Measurements from ENCODE around the gene NBAS. TPM values are rescaled to one million over a fixed set of nuclear protein-coding genes. Genes with fewer than 3 reads are reported as not detected.

NBAS gene
- total RNA-seq, 1 experiment from 2014 or later = 32.5 TPM

GRCh38 chr2:15554525-15555218 lies 6.5 kb downstream of the NBAS start:
- Histone ChIP-seq H2AFZ (ENCODE audit: low read length) (no peak overlapping the region), H3K79me1 (ENCODE audit: insufficient read depth, low read depth, low read length, poor library complexity, severe bottlenecking) (peaks cover 2% of the 10 kb centered on the region), H3K56ac (ENCODE audit: insufficient read length, low read depth, low read length) (no peak overlapping the region), H3K4ac (ENCODE audit: low read depth, low read length) (no peak overlapping the region), H3K4me1 (ENCODE audit: insufficient read depth, low read length) (no peaks in the 10 kb centered on the region), H3K4me2 (ENCODE audit: insufficient read depth, insufficient read length, low read length) (no peak overlapping the region), H2BK5ac (ENCODE audit: insufficient read length, low read length) (no peak overlapping the region), H2BK15ac (ENCODE audit: low read depth, low read length) (no peak overlapping the region), H2AK5ac (ENCODE audit: insufficient read length, low read length) (no peak overlapping the region), H3K27me3 (ENCODE audit: insufficient read depth, low read length) (no peaks in the 10 kb centered on the region), H4K20me1 (ENCODE audit: control insufficient read depth, insufficient read depth, insufficient read length) (no peaks in the 10 kb centered on the region), H3K14ac (ENCODE audit: insufficient read depth, low read length) (no peak overlapping the region), H3K9me3 (ENCODE audit: control insufficient read depth, low read depth, low read length) (no peaks in the 10 kb centered on the region), H3K18ac (ENCODE audit: insufficient read length, low read depth, low read length) (no peak overlapping the region), H3T11ph (ENCODE audit: low read length) (no peak overlapping the region), H4K5ac (ENCODE audit: insufficient read length, low read depth, low read length) (no peak overlapping the region), H2BK120ac (ENCODE audit: low read depth, low read length, poor library complexity, severe bottlenecking) (no peak overlapping the region), H3K79me2 (ENCODE audit: insufficient read depth, low read length) (no peaks in the 10 kb centered on the region; the same call in 1 of the 2 replicates), H3K9ac (ENCODE audit: extremely low read depth, insufficient read length, low read length) (no peak overlapping the region), H2BK20ac (ENCODE audit: low read depth, low read length, poor library complexity, severe bottlenecking) (no peak overlapping the region), H3K23me2 (ENCODE audit: insufficient read length, low read depth, low read length, poor library complexity, severe bottlenecking) (no peaks in the 10 kb centered on the region), H2BK12ac (ENCODE audit: insufficient read length, low read depth, low read length) (no peak overlapping the region), H3K23ac (ENCODE audit: insufficient read length, low read depth, low read length) (no peak overlapping the region), H4K8ac (replicated peaks; ENCODE audit: insufficient read length, low read depth, low read length) (no peak overlapping the region), H3K27ac (ENCODE audit: insufficient read length, low read depth, low read length) (no peak overlapping the region), H4K91ac (ENCODE audit: insufficient read length, low read depth, low read length) (no peak overlapping the region)
- Mint-ChIP-seq H3K4me1 (peaks cover 0 to under 1% of the 10 kb centered on the region in 2 experiments), H3K27ac (no peak overlapping the region), H3K9me3 (no peaks in the 10 kb centered on the region), H3K27me3 (ENCODE audit: low read depth) (no peaks in the 10 kb centered on the region), H3K36me3 (ENCODE audit: insufficient read depth in 1 of 3, low read depth in 3 of 3) (peaks cover 0 to 9% (median 0%) of the 10 kb centered on the region in 3 experiments; a peak in 2 of 7 replicates), H3K4me3 (no peak overlapping the region)
- DNase-seq = no peak
- TF ChIP-seq CTCF (conservative IDR thresholded peaks at IDR 0.05) = no peak
- no CpG with 5 or more reads among the region's 5 CpGs for WGBS (ENCODE audit: extremely low coverage, insufficient read length, low lambda C conversion rate)
